HTERT RPE-1 (cell line): Measurements from ENCODE around the gene VSIG2.
"Not testable (repeated sequence)": the region's sequence is repeated elsewhere in the genome, so short reads cannot be mapped to it uniquely, and the experiment has no call there.

Experiments used
- in situ Hi-C: fragments of 300-500 bp; cut with MboI; formaldehyde crosslinking; loops from 4 replicates; pipeline ENCODE4 v1.14.3; 2020; ENCODE audit warnings: low sequenced_read_pairs

VSIG2 gene, protein sequence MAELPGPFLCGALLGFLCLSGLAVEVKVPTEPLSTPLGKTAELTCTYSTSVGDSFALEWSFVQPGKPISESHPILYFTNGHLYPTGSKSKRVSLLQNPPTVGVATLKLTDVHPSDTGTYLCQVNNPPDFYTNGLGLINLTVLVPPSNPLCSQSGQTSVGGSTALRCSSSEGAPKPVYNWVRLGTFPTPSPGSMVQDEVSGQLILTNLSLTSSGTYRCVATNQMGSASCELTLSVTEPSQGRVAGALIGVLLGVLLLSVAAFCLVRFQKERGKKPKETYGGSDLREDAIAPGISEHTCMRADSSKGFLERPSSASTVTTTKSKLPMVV

DNA sequence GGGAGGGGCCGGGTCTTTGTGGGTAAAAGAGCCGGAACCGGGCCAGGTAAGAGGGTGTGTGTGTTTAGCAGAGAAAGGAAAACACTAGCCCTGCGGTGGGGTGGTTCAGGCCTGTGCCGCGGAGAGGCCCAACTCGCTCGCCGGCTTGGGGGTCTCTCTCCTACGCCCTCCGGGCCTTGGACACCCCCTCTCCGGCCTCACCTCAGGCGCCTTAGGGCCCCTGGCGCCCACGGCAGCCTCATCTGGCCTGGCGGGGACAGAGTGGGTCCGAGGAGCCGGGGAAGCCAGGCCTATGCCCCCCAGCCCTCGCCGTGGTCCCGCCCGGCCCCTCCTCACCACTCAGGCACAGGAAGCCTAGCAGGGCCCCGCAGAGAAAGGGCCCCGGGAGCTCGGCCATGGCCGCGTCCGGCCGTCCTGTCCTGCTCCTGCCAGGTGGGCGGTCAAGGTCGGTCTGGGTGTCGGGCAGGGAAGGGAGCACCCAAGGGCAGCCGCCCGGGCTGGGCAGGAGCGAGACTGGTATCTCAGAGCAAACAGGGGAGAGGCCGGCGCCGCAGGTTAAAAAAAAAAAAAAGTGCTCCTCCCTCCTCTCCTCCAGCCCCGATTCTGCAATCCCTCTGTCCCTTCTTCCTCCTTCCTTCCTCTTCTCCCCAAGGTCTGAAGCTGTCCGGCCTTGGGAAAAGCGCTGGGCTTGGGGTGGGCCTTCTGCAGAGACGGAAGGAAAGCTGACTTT, at the start of gene VSIG2:
Gene VSIG2, minus strand, starts transcription at position 515 of the 730 bp plus-strand sequence. Its CDS starts 118 bp downstream, at position 397.
- in situ Hi-C loops: no loop called here

DNA sequence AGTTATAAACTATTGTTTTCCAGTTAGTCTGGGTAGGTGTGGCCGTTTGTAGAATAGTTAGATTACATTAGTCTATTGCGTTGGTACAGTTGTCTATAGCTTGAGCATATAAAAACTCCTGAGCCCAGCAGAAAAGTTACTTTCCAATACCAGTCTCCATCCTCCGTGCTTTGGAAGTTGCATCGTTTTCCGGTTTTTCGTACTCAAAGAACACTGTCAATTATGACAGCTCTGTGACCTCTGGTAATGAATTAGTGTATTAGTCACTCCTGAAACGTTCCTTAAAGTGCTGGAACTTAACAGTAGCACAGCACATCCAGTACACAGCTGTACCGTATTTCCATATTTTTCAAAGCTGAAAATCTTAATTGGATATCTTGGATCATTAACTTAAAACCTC, 49.0 kb upstream of the VSIG2 start:
- in situ Hi-C loops: no loop called here

GRCh38 chr11:124800226-124800929, 48.3 kb upstream of the VSIG2 start, which contains the start of gene MSANTD2:
MSANTD2 (minus strand) TSS chr11:124800406; CDS start chr11:124800380, 26 bp downstream.
- in situ Hi-C loops: no loop called here

GRCh38 chr11:124799348-124800225, 47.5 kb upstream of the VSIG2 start:
- in situ Hi-C loops: no loop called here

GRCh38 chr11:124798991-124799347, 46.9 kb upstream of the VSIG2 start:
- in situ Hi-C loops: no loop called here

DNA sequence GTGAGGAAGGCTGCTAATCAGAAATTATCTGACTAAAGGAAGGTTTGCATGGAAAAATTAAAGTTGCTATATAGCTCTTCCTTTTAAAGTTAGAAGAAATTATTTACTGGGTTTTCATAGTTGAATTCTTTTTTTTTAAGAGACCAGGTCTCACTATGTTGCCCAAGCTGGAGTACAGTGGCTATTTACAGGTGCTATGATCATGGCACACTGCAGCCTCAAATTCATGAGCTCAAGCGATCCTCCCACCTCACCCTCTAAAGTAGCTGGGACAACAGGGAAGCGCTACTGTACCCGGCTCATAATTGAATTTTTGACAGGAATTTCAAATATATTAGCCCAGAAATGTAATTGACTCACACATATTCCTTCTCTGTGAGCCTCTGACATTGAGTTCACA, 44.3 kb upstream of the VSIG2 start:
- in situ Hi-C loops: no loop called here

DNA sequence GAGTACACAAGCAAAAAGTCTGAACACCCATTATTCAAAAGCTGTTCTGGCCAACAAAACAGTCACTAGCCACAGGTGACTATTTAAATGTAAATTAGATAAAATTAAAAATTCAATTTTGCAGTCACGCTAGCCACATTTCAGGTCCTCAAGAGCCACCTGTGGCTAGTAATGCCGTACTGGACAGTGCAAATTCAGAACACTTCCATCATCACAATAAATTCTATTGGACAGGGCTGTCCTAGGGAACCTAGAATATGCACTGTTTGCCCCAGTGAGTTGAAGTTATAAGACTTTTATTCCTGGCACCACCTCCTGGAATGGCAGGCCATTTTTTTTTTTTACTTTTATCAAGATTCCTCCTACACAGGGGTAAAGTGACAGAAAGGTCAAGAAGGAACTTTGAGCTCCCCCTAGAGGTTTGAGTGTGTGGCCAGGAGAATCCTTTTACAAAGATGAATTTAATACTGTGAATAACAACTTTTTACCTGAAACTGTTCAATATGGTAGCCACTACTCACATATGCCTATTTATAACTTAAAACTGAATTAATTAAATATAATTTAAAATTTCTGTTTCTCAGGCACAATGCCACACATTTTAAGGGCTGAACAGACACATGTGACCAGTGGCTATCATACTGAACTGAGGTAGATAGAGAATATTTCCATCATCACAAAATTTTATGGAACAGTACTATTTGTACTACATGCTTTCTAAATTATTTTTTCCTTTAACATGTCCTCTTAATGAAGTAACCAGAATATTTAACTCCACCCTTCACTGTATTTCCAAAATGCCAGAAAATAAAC, 41.6 kb upstream of the VSIG2 start:
- in situ Hi-C loops: no loop called here

- in situ Hi-C loops: no loop called here
Observed at GRCh38 chr11:124791626-124792341, 39.7 kb upstream of the VSIG2 start.

GRCh38 chr11:124788521-124788920, 36.5 kb upstream of the VSIG2 start:
- in situ Hi-C loops: no loop called here

DNA sequence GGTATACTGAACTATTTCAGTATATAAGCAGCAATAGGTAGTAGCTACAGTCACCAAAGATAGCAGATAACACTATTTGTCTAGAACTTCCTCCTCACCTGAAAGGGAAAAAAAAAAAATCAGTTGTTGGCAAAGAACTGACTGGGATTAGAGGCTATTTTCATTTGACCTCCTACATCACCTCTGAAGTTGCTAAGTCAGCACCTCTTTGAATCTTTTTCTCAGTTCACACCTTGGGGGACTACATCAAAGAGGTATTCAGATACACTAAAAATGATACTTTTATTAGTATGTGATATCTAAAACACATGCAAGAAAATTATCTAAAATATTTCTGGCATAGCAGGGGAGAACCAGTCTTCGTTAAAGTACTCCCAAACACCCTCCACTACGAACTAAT, 32.0 kb upstream of the VSIG2 start:
- in situ Hi-C loops: no loop called here

- in situ Hi-C loops: no loop called here
Observed at GRCh38 chr11:124783002-124783401, 30.9 kb upstream of the VSIG2 start.

GRCh38 chr11:124779568-124779967, 27.5 kb upstream of the VSIG2 start:
- in situ Hi-C loops: no loop called here

GRCh38 chr11:124778281-124778680, 26.2 kb upstream of the VSIG2 start:
- in situ Hi-C loops: no loop called here

DNA sequence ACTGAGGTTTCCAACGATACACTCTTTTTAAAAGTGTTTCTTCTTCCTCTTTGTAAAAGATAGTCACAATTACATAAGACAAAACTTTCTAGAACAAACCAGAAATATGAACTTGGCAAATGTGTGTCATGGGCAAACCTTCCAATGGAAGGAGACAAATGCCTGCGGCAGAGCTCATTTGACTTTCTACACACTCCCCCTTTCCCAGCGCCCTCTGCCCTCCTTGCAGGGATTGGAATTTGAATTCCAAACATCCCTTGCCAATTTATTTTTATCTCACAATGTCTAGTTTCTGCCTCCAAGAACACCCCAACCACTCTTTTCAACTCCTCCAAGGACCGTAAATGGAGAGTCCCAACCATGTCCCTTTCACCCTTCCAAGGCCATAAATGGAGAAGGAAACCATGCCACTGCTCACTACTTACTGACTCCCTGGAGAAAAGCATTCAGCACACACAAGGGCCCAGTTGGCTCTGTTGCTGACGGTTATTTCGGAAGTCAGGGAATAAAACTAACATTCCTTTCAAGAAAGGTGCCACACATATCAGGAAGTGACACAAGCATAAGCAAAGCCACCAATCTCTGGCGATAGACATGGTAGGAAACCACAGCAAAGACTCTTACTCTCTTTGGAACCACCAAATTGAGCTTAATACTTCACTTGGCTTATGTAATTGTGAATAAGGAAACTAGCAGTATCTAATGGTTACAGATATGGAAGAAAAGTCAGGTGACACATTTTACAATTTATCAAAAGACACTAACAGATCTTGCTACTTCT, 25.0 kb upstream of the VSIG2 start:
- in situ Hi-C loops: no loop called here

DNA sequence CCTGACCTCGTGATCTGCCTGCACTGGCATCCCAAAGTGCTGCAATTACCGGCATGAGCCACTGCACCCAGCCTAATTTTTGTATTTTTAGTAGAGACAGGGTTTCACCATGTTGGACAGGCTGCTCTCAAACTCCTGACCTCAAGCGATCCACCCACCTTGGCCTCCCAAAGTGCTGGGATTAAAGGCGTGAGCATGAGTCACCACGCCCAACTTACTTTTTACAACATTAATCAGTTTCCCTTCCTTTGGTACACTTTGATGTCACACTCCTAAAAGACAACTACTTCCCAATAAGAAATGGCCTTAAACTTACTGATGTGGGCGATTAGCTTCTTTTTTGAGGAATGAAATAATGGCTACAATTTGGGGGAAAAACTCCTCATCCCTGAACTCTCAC, 18.9 kb upstream of the VSIG2 start:
- in situ Hi-C loops: not testable (repeated sequence)

- in situ Hi-C loops: no loop called here
Observed at GRCh38 chr11:124769806-124770774, 18.0 kb upstream of the VSIG2 start.

DNA sequence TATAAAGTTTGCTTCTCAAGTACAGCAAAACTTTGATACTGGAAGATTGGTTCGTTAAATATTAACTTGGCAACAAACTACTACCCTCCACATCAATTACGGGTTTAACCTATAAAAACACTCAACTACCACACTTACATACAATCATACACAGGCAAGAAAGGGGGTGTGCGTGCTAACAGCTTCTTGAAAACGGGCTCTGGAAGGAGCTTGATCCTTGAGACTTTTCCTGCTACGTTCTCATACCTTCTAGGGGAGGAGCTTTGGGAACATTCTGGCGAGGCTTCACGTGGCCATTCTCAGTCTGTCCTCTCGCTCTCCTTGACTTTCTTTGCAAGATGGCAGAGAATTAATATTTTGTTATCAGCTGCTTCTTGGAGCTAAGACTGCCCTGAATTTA, 16.9 kb upstream of the VSIG2 start:
- in situ Hi-C loops: no loop called here
